HCT116 (cell line): Measurements from ENCODE around the gene CDH22. TPM values are rescaled to one million over a fixed set of nuclear protein-coding genes. Genes with fewer than 3 reads are reported as not detected.

Source experiments
- ATAC-seq: fragments of 200-7000 bp; cut with Tn5 transposase; 2 replicates; pipeline ENCODE4 v1.9.1; 2020; ENCODE audit warnings: mild to moderate bottlenecking, moderate library complexity
- BruUV-seq: library from RNA; stranded (reverse); fragments of 400-500 nt; replicated peaks from 2 replicates; lab custom pipeline; 2021; lab: Mats Ljungman, UMichigan
- CTCF ChIA-PET: fragments of 300-600 bp; sonication (Branson Sonifier 250); formaldehyde crosslinking; loops from one replicate; lab custom pipeline; 2021; ENCODE audit warnings: antibody characterized with exemption; lab: Charles Lee
- POLR2A ChIA-PET: fragments of 300-600, 350-600 bp; sonication (Branson Sonifier 250); formaldehyde crosslinking; loops from one replicate; lab custom pipeline; 2021; ENCODE audit warnings: antibody characterized with exemption; lab: Charles Lee
- RAD21 ChIA-PET, 2 experiments: fragments of 300-600 bp; sonication (Branson Sonifier 250); formaldehyde crosslinking; loops; one replicate each; lab custom pipeline; 2023; ENCODE audit warnings: low total read pairs in 2 of 2; ENCODE audit not compliant: uncharacterized antibody in 2 of 2, unreplicated experiment in 2 of 2, low non-redundant PET in 1 of 2; lab: Charles Lee
- DNase-seq: peaks from one replicate; pipeline ENCODE4 v3.0.0-alpha.2; 2010; ENCODE audit warnings: low read depth, low spot score
- H2AFZ ChIP-seq: fragments of 200-600 bp; shearing (Covaris generic), sonication (generic); 2 replicates; pipeline ENCODE4 v1.6.1; 2017; ENCODE audit warnings: low read depth, mixed run types, mixed read lengths, antibody characterized with exemption, low read length; ENCODE audit not compliant: poor library complexity, severe bottlenecking
- H3K27ac ChIP-seq: 2 replicates; pipeline ENCODE4 v1.5.1; 2012; ENCODE audit warnings: low read depth, low read length
- H3K27me3 ChIP-seq: fragments of 200-600 bp; sonication (generic); 2 replicates; pipeline ENCODE4 v1.6.1; 2016; ENCODE audit warnings: mixed run types, low read length, mixed read lengths; ENCODE audit not compliant: insufficient read depth
- H3K36me3 ChIP-seq, 2 experiments: fragments of 200-500 bp in 1 of 2; fragments of 200-600 bp in 1 of 2; sonication (Bioruptor generic) in 1 of 2; sonication (generic) in 1 of 2; 2 replicates each; pipeline versions ENCODE4 v1.5.1 to v1.6.1; 2014 to 2016; ENCODE audit warnings: low read length in 2 of 2, inconsistent platforms in 1 of 2, mixed read lengths in 1 of 2, mixed run types in 1 of 2; ENCODE audit not compliant: insufficient read depth in 2 of 2, control insufficient read depth in 1 of 2
- H3K4me1 ChIP-seq, 2 experiments: fragments of 200-600 bp in 1 of 2; sonication (generic) in 1 of 2; 2 replicates each; pipeline versions ENCODE4 v1.5.1 to v1.6.1; 2012 to 2017; ENCODE audit warnings: low read length in 2 of 2, inconsistent platforms in 1 of 2, mild to moderate bottlenecking in 1 of 2, mixed read lengths in 1 of 2, mixed run types in 1 of 2, moderate library complexity in 1 of 2; ENCODE audit not compliant: insufficient read depth in 2 of 2, control insufficient read depth in 1 of 2
- H3K4me2 ChIP-seq: fragments of 200-600 bp; sonication (generic); 2 replicates; pipeline ENCODE4 v1.6.1; 2017; ENCODE audit warnings: mixed run types, low read length, mixed read lengths
- H3K4me3 ChIP-seq, 2 experiments: fragments of 200-600 bp in 1 of 2; sonication (generic) in 1 of 2; replicated peaks in 1 of 2; 2 replicates each; pipeline ENCODE4 v1.5.1; 2011 to 2016; ENCODE audit warnings: low read length in 2 of 2, control low read depth in 1 of 2, low read depth in 1 of 2, mild to moderate bottlenecking in 1 of 2, mixed read lengths in 1 of 2, mixed run types in 1 of 2
- H3K79me2 ChIP-seq: fragments of 200-600 bp; sonication (generic); 2 replicates; pipeline ENCODE4 v1.6.1; 2017; ENCODE audit warnings: mild to moderate bottlenecking, mixed run types, low read length, moderate library complexity, mixed read lengths; ENCODE audit not compliant: insufficient read depth
- H3K9ac ChIP-seq: fragments of 200-600 bp; sonication (generic); 2 replicates; pipeline ENCODE4 v1.6.1; 2016; ENCODE audit warnings: low read length, mixed read lengths
- H3K9me2 ChIP-seq: fragments of 200-600 bp; sonication (generic), shearing (Covaris generic); 2 replicates; pipeline ENCODE4 v1.6.1; 2017; ENCODE audit warnings: mixed run types, mild to moderate bottlenecking, moderate library complexity; ENCODE audit not compliant: insufficient read depth
- H3K9me3 ChIP-seq, 2 experiments: fragments of 200-500 bp in 1 of 2; fragments of 200-600 bp in 1 of 2; sonication (Bioruptor generic) in 1 of 2; sonication (generic) in 1 of 2; 2 replicates each; pipeline ENCODE4 v1.6.1; 2014 to 2017; ENCODE audit warnings: low read length in 2 of 2, mixed read lengths in 2 of 2, inconsistent platforms in 1 of 2, low read depth in 1 of 2, mild to moderate bottlenecking in 1 of 2, mixed run types in 1 of 2, moderate library complexity in 1 of 2; ENCODE audit not compliant: control insufficient read depth in 1 of 2, insufficient read depth in 1 of 2
- H4K20me1 ChIP-seq: fragments of 200-600 bp; sonication (generic), shearing (Covaris generic); 2 replicates; pipeline ENCODE4 v1.6.1; 2017; ENCODE audit warnings: mixed run types, mild to moderate bottlenecking, moderate library complexity; ENCODE audit not compliant: insufficient read depth
- ATF3 ChIP-seq: IDR thresholded peaks from 2 replicates; pipeline ENCODE4 v1.6.1; 2012
- CBX3 ChIP-seq: IDR thresholded peaks from 2 replicates; pipeline ENCODE4 v1.6.1; 2012; ENCODE audit warnings: low read depth
- CEBPB ChIP-seq: IDR thresholded peaks from 2 replicates; pipeline ENCODE4 v1.6.1; 2012; ENCODE audit warnings: low read depth
- EGR1 ChIP-seq: IDR thresholded peaks from 2 replicates; pipeline ENCODE4 v1.6.1; 2012; ENCODE audit warnings: low read depth
- ELF1 ChIP-seq: IDR thresholded peaks from 2 replicates; pipeline ENCODE4 v1.6.1; 2012; ENCODE audit warnings: low read depth, borderline replicate concordance
- EZH2 ChIP-seq: fragments of 200-600 bp; sonication (generic); IDR thresholded peaks from 2 replicates; pipeline ENCODE4 v1.6.1; 2017; ENCODE audit warnings: antibody characterized with exemption, mixed run types
- EZH2phosphoT487 ChIP-seq: fragments of 200-600 bp; IDR thresholded peaks from 2 replicates; pipeline ENCODE4 v1.6.1; 2018; ENCODE audit warnings: antibody characterized with exemption, borderline replicate concordance
- FOSL1 ChIP-seq: IDR thresholded peaks from 2 replicates; pipeline ENCODE4 v1.6.1; 2012; ENCODE audit warnings: low read depth
- MAX ChIP-seq: IDR thresholded peaks from 2 replicates; pipeline ENCODE4 v1.6.1; 2012
- POLR2A ChIP-seq: IDR thresholded peaks from 2 replicates; pipeline ENCODE4 v1.7.0; 2011; ENCODE audit warnings: borderline replicate concordance; ENCODE audit not compliant: insufficient read depth, insufficient read length; ENCODE audit errors: extremely low read depth
- SP1 ChIP-seq: IDR thresholded peaks from 2 replicates; pipeline ENCODE4 v1.6.1; 2012; ENCODE audit warnings: low read depth
- SRF ChIP-seq: IDR thresholded peaks from 2 replicates; pipeline ENCODE4 v1.6.1; 2012; ENCODE audit warnings: low read depth
- TCF7L2 ChIP-seq: IDR thresholded peaks from 2 replicates; pipeline ENCODE4 v1.7.0; 2011; ENCODE audit warnings: borderline replicate concordance, inconsistent platforms; ENCODE audit not compliant: insufficient read depth, insufficient read length; ENCODE audit errors: extremely low read depth
- YY1 ChIP-seq: IDR thresholded peaks from 2 replicates; pipeline ENCODE4 v1.6.1; 2011; ENCODE audit warnings: low read length, low read depth, moderate library complexity, mild to moderate bottlenecking; ENCODE audit not compliant: insufficient replicate concordance; ENCODE audit errors: extremely low read depth
- ZBTB33 ChIP-seq: IDR thresholded peaks from 2 replicates; pipeline ENCODE4 v1.6.1; 2011; ENCODE audit warnings: mild to moderate bottlenecking, low read length, moderate library complexity; ENCODE audit not compliant: insufficient replicate concordance; ENCODE audit errors: extremely low read depth
- ZFX ChIP-seq: fragments of 450-650 bp; IDR thresholded peaks from 2 replicates; pipeline ENCODE4 v1.6.1; 2017
- ZNF274 ChIP-seq: fragments of 200-500 bp; sonication (Bioruptor generic); IDR thresholded peaks from 2 replicates; pipeline ENCODE4 v1.6.1; 2014; ENCODE audit warnings: mild to moderate bottlenecking, low read depth, low read length, inconsistent platforms
- intact Hi-C: fragments of 100-400 bp; cut with micrococcal nuclease; formaldehyde crosslinking; loops from 2 replicates; pipeline ENCODE4 v1.10.0; 2022
- total RNA-seq: library from RNA; stranded (reverse); gene quantifications from one replicate; pipeline ENCODE4 v1.2.1, GENCODE V29; 2021; ENCODE audit not compliant: unreplicated experiment

CDH22 gene
- total RNA-seq, 1 experiment from 2014 or later, result 1.8 TPM

- Histone ChIP-seq H2AFZ (no peak overlapping the region), H3K9me3 (no peaks in the 10 kb centered on the region), H3K36me3 (peaks cover 3 to 4% of the 10 kb centered on the region in 2 experiments; a peak in 2 of 4 replicates), H3K9ac (no peak overlapping the region), H3K4me3 (no peak overlapping the region), H3K27ac (no peak overlapping the region), H3K27me3 (0 out of 2 replicates have a peak, but pooled peaks cover 12% of the 10 kb centered on the region), H3K4me2 (no peak overlapping the region), H4K20me1 (no peaks in the 10 kb centered on the region), H3K9me2 (no peaks in the 10 kb centered on the region), H3K79me2 (no peaks in the 10 kb centered on the region), H3K4me1 (no peaks in the 10 kb centered on the region)
- DNase-seq (no peak), ATAC-seq (no peak)
- POLR2A ChIA-PET, result no interaction called here
- no peak for TF ChIP-seq CEBPB
- TF ChIP-seq CBX3, result no peak
- TF ChIP-seq ELF1, result no peak
- TF ChIP-seq SP1, result no peak
- TF ChIP-seq POLR2A, result no peak
- no peak for TF ChIP-seq ZBTB33
- no peak for TF ChIP-seq EZH2
- TF ChIP-seq ZFX, result no peak
- no peak for TF ChIP-seq FOSL1
- no peak for TF ChIP-seq SRF
- no peak for TF ChIP-seq EGR1
- no peak for TF ChIP-seq MAX
- TF ChIP-seq ZNF274, result no peak
- TF ChIP-seq EZH2phosphoT487, result no peak
- no peak for TF ChIP-seq YY1
- no peak for TF ChIP-seq ATF3
- TF ChIP-seq TCF7L2, result no peak
- intact Hi-C loops, result loop anchor here (1.0 to 5.0 kb wide), 2 partner anchors 177 to 308 kb away; partner anchors contain the start of gene CDH22
- CTCF ChIA-PET, result interaction anchor here (0.7 to 1.5 kb wide), 6 partner anchors 98 to 355 kb away, joined by 3 read pairs; no protein-coding TSS in a partner anchor
- RAD21 ChIA-PET, result no interaction called here
- no TSS peak for BruUV-seq
Measured at GRCh38 chr20:46129955-46130481, 178.3 kb downstream of the CDH22 start.
